OCI-LY7 (cell line): ENCODE data around the gene KDM3A. TPM values are rescaled to one million over a fixed set of nuclear protein-coding genes. Genes with fewer than 3 reads are reported as not detected.

Experiments used
- BruUV-seq: library from RNA; stranded (reverse); fragments of 400-500 nt; replicated peaks from 2 replicates; lab custom pipeline; 2021; lab: Mats Ljungman, UMichigan
- CTCF ChIA-PET: fragments of 300-600 bp; sonication (Branson Sonifier 250); formaldehyde crosslinking; loops from one replicate; lab custom pipeline; 2022; ENCODE audit warnings: antibody characterized with exemption; ENCODE audit not compliant: unreplicated experiment; lab: Charles Lee
- POLR2A ChIA-PET: fragments of 300-600 bp; sonication (Branson Sonifier 250); formaldehyde crosslinking; loops from one replicate; lab custom pipeline; 2022; ENCODE audit warnings: antibody characterized with exemption; lab: Charles Lee
- DNase-seq: peaks from one replicate; pipeline ENCODE4 v3.0.0-alpha.2; 2015; ENCODE audit warnings: low spot score
- H2AFZ ChIP-seq: fragments of 200-600 bp; sonication (generic), shearing (Covaris generic); 2 replicates; pipeline ENCODE4 v1.6.1; 2014; ENCODE audit warnings: mild to moderate bottlenecking, antibody characterized with exemption, low read length, moderate library complexity
- H3K27ac ChIP-seq: fragments of 200-600 bp; sonication (generic); 2 replicates; pipeline ENCODE4 v1.5.1; 2014; ENCODE audit warnings: mixed run types, low read depth, mild to moderate bottlenecking, moderate library complexity, low read length, inconsistent platforms; ENCODE audit not compliant: poor library complexity, severe bottlenecking
- H3K36me3 ChIP-seq: fragments of 200-600 bp; sonication (generic); 2 replicates; pipeline ENCODE4 v1.6.1; 2014; ENCODE audit warnings: mild to moderate bottlenecking, antibody characterized with exemption, low read length, moderate library complexity, mixed read lengths; ENCODE audit not compliant: insufficient read depth
- H3K4me1 ChIP-seq: fragments of 200-600 bp; sonication (generic); 2 replicates; pipeline ENCODE4 v1.5.1; 2014; ENCODE audit warnings: mild to moderate bottlenecking, low read length; ENCODE audit not compliant: insufficient read depth, poor library complexity, severe bottlenecking
- H3K4me2 ChIP-seq: fragments of 200-600 bp; sonication (generic); 2 replicates; pipeline ENCODE4 v1.6.1; 2014; ENCODE audit warnings: mild to moderate bottlenecking, low read length
- H3K4me3 ChIP-seq: fragments of 200-600 bp; sonication (generic); 2 replicates; pipeline ENCODE4 v1.5.1; 2014; ENCODE audit warnings: mild to moderate bottlenecking, low read depth, low read length; ENCODE audit not compliant: poor library complexity, severe bottlenecking
- H3K79me2 ChIP-seq: fragments of 200-600 bp; sonication (generic); 2 replicates; pipeline ENCODE4 v1.6.1; 2016; ENCODE audit warnings: low read depth, mild to moderate bottlenecking, low read length, moderate library complexity, mixed read lengths; ENCODE audit not compliant: insufficient read depth
- H3K9me2 ChIP-seq: fragments of 200-600 bp; sonication (generic); 2 replicates; pipeline ENCODE4 v1.6.1; 2016; ENCODE audit warnings: mild to moderate bottlenecking, low read length, mixed read lengths; ENCODE audit not compliant: insufficient read depth
- H3K9me3 ChIP-seq: fragments of 200-600 bp; sonication (generic); 2 replicates; pipeline ENCODE4 v1.6.1; 2014; ENCODE audit warnings: mild to moderate bottlenecking, mixed run types, low read length, mixed read lengths
- H4K20me1 ChIP-seq: fragments of 200-600 bp; sonication (generic); 2 replicates; pipeline ENCODE4 v1.6.1; 2014; ENCODE audit warnings: mild to moderate bottlenecking, antibody characterized with exemption, low read length, moderate library complexity, mixed read lengths; ENCODE audit not compliant: insufficient read depth
- CTCF ChIP-seq: fragments of 200-600 bp; sonication (generic); conservative IDR thresholded peaks from 2 replicates; pipeline ENCODE4 v1.5.1; 2014; ENCODE audit warnings: mild to moderate bottlenecking, antibody characterized with exemption, low read length, moderate library complexity, mixed read lengths
- EZH2phosphoT487 ChIP-seq: fragments of 200-600 bp; sonication (generic); IDR thresholded peaks from 2 replicates; pipeline ENCODE4 v1.6.1; 2018; ENCODE audit warnings: low read depth, borderline replicate concordance, mild to moderate bottlenecking, mixed run types, antibody characterized with exemption, low read length, moderate library complexity, mixed read lengths
- intact Hi-C: fragments of 100-400 bp; cut with micrococcal nuclease; formaldehyde crosslinking; loops from one replicate; pipeline ENCODE4 v1.10.0; 2022; ENCODE audit not compliant: unreplicated experiment
- total RNA-seq, 2 experiments: library from RNA; depleted of rRNA in 1 of 2; stranded (reverse); fragments of >200 nt in 1 of 2; shearing (Covaris generic) in 1 of 2; gene quantifications; 2 replicates each; pipeline ENCODE4 v1.2.3, GENCODE V29; 2014 to 2022

Gene KDM3A
- total RNA-seq, 2 experiments from 2014 or later: 14.5 to 55.7 TPM

DNA sequence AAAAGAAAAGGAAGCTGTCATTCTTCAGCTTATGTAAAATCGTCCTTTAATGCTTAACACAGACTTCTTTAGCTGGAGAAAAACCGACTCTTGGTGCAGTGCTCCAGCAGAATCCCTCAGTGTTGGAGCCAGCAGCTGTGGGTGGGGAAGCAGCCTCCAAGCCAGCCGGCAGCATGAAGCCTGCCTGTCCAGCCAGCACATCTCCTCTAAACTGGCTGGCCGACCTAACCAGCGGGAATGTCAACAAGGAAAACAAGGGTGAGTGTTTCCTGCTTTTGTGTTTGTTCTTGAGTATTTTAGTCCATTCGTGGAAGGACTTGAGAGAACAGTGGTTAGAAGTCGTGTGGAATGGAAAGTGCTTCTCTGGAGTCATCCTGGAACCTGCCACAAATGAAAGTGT lies 38.9 kb downstream of the KDM3A start:
- ChIA-PET CTCF (no interaction called here), POLR2A (interaction anchor here (0.7 to 0.8 kb wide), 2 partner anchors 24 to 39 kb away, joined by 4 read pairs; partner anchors contain the start of gene KDM3A)
- Histone ChIP-seq H3K9me2 (no peaks in the 10 kb centered on the region), H3K36me3 (peaks cover 97% of the 10 kb centered on the region), H3K4me1 (no peaks in the 10 kb centered on the region), H3K4me3 (no peak overlapping the region), H3K9me3 (no peaks in the 10 kb centered on the region), H2AFZ (no peak overlapping the region), H3K27ac (no peak overlapping the region), H3K4me2 (no peak overlapping the region), H4K20me1 (no peaks in the 10 kb centered on the region), H3K79me2 (no peaks in the 10 kb centered on the region)
- intact Hi-C loops: no loop called here
- BruUV-seq: no TSS peak
- TF ChIP-seq EZH2phosphoT487 (no peak), CTCF (no peak)
- DNase-seq: no peak

DNA sequence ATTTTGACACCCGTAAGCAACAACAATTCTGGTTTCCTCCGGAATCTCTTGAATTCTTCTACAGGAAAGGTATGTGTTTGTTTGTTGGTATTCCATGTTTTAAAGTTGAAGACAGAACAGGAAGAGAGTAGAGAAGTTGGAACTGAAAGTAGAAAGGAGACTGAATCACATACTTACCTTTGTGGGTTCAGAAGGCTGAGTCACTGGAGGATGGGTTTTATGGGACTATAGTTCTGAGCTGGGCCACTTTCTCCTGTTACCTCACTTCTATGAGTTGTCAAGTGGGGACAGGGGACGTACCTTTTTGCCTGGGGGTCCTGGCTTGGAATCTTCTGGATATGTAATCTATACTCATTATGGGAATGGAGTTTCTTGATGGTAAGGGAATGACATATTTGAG lies 40.9 kb downstream of the KDM3A start:
- intact Hi-C loops: no loop called here

More for the DNA sequence above, 40.9 kb downstream of the KDM3A start:
- Histone ChIP-seq H3K9me2 (no peaks in the 10 kb centered on the region), H3K9me3 (no peaks in the 10 kb centered on the region), H4K20me1 (no peaks in the 10 kb centered on the region), H3K4me2 (no peak overlapping the region), H3K36me3 (peaks cover 99% of the 10 kb centered on the region), H2AFZ (no peak overlapping the region), H3K4me3 (no peak overlapping the region), H3K4me1 (no peaks in the 10 kb centered on the region), H3K79me2 (no peaks in the 10 kb centered on the region), H3K27ac (no peak overlapping the region)
- no TSS peak for BruUV-seq
- ChIA-PET POLR2A (no interaction called here), CTCF (no interaction called here)
- DNase-seq: no peak
- no peak for TF ChIP-seq EZH2phosphoT487
- TF ChIP-seq CTCF: no peak
